Measurements from ENCODE around the gene KCNH1. TPM values are rescaled to one million over a fixed set of nuclear protein-coding genes. Genes with fewer than 3 reads are reported as not detected.
"Not testable (repeated sequence)": the region's sequence is repeated elsewhere in the genome, so short reads cannot be mapped to it uniquely, and the experiment has no call there.

The KCNH1 gene
- total and polyA plus RNA-seq, 10 of the 15 experiments (the other 5 are each of a cell fraction or from before 2014, with no cell fraction given), result 0.02 to 0.04 (median 0.04) TPM; not detected in 7

DNA sequence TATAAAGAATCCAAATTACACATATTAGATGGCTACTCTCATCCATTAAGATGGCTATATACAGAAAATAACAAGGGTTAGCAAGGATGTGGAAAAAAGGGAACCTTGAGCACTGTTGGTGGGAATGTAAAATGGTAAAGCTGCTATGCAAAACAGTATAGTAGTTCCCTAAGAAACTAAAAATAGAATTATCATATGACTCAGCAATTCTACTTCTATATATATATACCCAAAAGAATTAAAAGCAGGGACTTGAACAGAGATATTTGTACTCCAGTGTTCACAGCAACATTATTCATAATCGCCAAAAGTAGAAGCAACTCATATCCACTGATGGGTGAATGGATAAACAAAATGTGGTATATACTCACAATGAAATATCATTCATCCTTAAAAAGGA lies 126.1 kb downstream of the KCNH1 start (continued):
- TF ChIP-seq, protein P1, sequence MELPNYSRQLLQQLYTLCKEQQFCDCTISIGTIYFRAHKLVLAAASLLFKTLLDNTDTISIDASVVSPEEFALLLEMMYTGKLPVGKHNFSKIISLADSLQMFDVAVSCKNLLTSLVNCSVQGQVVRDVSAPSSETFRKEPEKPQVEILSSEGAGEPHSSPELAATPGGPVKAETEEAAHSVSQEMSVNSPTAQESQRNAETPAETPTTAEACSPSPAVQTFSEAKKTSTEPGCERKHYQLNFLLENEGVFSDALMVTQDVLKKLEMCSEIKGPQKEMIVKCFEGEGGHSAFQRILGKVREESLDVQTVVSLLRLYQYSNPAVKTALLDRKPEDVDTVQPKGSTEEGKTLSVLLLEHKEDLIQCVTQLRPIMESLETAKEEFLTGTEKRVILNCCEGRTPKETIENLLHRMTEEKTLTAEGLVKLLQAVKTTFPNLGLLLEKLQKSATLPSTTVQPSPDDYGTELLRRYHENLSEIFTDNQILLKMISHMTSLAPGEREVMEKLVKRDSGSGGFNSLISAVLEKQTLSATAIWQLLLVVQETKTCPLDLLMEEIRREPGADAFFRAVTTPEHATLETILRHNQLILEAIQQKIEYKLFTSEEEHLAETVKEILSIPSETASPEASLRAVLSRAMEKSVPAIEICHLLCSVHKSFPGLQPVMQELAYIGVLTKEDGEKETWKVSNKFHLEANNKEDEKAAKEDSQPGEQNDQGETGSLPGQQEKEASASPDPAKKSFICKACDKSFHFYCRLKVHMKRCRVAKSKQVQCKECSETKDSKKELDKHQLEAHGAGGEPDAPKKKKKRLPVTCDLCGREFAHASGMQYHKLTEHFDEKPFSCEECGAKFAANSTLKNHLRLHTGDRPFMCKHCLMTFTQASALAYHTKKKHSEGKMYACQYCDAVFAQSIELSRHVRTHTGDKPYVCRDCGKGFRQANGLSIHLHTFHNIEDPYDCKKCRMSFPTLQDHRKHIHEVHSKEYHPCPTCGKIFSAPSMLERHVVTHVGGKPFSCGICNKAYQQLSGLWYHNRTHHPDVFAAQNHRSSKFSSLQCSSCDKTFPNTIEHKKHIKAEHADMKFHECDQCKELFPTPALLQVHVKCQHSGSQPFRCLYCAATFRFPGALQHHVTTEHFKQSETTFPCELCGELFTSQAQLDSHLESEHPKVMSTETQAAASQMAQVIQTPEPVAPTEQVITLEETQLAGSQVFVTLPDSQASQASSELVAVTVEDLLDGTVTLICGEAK (IDR thresholded peaks at IDR 0.05; ENCODE audit: borderline replicate concordance), result no peak
- TF ChIP-seq RUNX3 (IDR thresholded peaks at IDR 0.05; ENCODE audit: low read length) (no peak), GABPA (IDR thresholded peaks at IDR 0.05; ENCODE audit: low read depth) (no peak), ZNF384 (IDR thresholded peaks at IDR 0.05; ENCODE audit: borderline replicate concordance, low read depth, low read length) (no peak), ZBED1 (IDR thresholded peaks at IDR 0.05; ENCODE audit: borderline replicate concordance) (no peak), CBX3 (IDR thresholded peaks at IDR 0.05; ENCODE audit: borderline replicate concordance, low read depth) (no peak), ATF7 (IDR thresholded peaks at IDR 0.05; ENCODE audit: low read depth) (no peak)

DNA sequence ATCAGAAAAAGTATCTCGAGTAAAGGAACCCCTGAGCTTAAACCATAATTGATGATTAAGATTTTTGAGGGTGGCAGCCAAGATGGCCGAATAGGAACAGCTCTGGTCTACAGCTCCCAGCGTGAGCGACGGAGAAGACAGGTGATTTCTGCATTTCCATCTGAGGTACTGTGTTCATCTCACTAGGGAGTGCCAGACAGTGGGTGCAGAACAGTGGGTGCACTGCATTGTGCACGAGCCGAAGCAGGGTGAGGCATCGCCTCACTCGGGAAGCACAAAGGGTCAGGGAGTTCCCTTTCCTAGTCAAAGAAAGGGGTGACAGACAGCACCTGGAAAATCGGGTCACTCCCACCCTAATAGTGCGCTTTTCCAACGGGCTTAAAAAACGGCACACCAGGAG lies 138.0 kb downstream of the KCNH1 start:
- DNase-seq (ENCODE audit: low read depth, low spot score); H3K27me3 ChIP-seq (replicated peaks in 1 of 2; ENCODE audit: control insufficient read depth in 2 of 2, insufficient read depth in 2 of 2, low read length in 1 of 2); H3K36me3 ChIP-seq (ENCODE audit: control insufficient read depth in 2 of 2, insufficient read depth in 2 of 2, low read length in 1 of 2); ATAC-seq; CTCF ChIA-PET; FAIRE-seq; H3K27ac ChIP-seq (ENCODE audit: control insufficient read depth, insufficient read depth); BruUV-seq (replicated peaks); RAD21 ChIA-PET (ENCODE audit: unreplicated experiment); H4K20me1 ChIP-seq (ENCODE audit: control insufficient read depth, insufficient read depth); H3K9ac ChIP-seq (ENCODE audit: control insufficient read depth, insufficient read depth, low read length); POLR2A ChIA-PET; H2AFZ ChIP-seq (ENCODE audit: control insufficient read depth, low read depth, low read length); H3K4me3 ChIP-seq; H3K79me2 ChIP-seq (ENCODE audit: control insufficient read depth, insufficient read depth, low read length); H3K4me1 ChIP-seq (ENCODE audit: control insufficient read depth, insufficient read depth, low read length); H3K4me2 ChIP-seq (ENCODE audit: control insufficient read depth, insufficient read depth); H3K9me3 ChIP-seq (replicated peaks; ENCODE audit: control insufficient read depth, insufficient read depth, low read length); in situ Hi-C loops (cut with MboI); intact Hi-C loops (cut with micrococcal nuclease; ENCODE audit: unreplicated experiment): not testable (repeated sequence)
- 50% methylated on average over 13 of the region's 13 CpGs for WGBS (ENCODE audit: insufficient coverage, insufficient replicate concordance, low lambda C conversion rate, missing lambda C conversion rate)
- SMC1A ChIA-PET (ENCODE audit: uncharacterized antibody, unreplicated experiment), result interaction anchor here (1.2 kb wide), 1 partner anchor 11 kb away, joined by 3 read pairs; no protein-coding TSS in a partner anchor

Measured in GM12878 (cell line).